HG02884 (cell line): ENCODE measurements around the gene EEF1A2.
"Not testable (repeated sequence)": the region's sequence is repeated elsewhere in the genome, so short reads cannot be mapped to it uniquely, and the experiment has no call there.

Experiments used
- ATAC-seq: cut with Tn5 transposase; IDR thresholded peaks from one replicate; pipeline ENCODE4 v1.9.1; 2021; ENCODE audit warnings: mild to moderate bottlenecking, moderate library complexity; ENCODE audit not compliant: unreplicated experiment

The EEF1A2 gene

GRCh38 chr20:63488315-63489251 lies 10.3 kb downstream of the EEF1A2 start:
- no peak for ATAC-seq

- ATAC-seq = no peak
Observed at GRCh38 chr20:63487781-63488241, 11.1 kb downstream of the EEF1A2 start.

- no peak for ATAC-seq
Observed at GRCh38 chr20:63487116-63487764, 11.6 kb downstream of the EEF1A2 start.

GRCh38 chr20:63486300-63486855 lies 12.5 kb downstream of the EEF1A2 start:
- no peak for ATAC-seq

- no peak for ATAC-seq
Observed at GRCh38 chr20:63484651-63485403, 14.1 kb downstream of the EEF1A2 start.

- ATAC-seq = no peak
Observed at GRCh38 chr20:63484236-63484635, 14.6 kb downstream of the EEF1A2 start.

- no peak for ATAC-seq
Observed at GRCh38 chr20:63483834-63484233, 15.0 kb downstream of the EEF1A2 start.

GRCh38 chr20:63482021-63482587 lies 16.8 kb downstream of the EEF1A2 start:
- ATAC-seq = no peak

- no peak for ATAC-seq
Observed at GRCh38 chr20:63481503-63481902, 17.4 kb downstream of the EEF1A2 start.

GRCh38 chr20:63479695-63480419 lies 19.0 kb downstream of the EEF1A2 start:
- ATAC-seq = not testable (repeated sequence)

GRCh38 chr20:63478346-63479302 lies 20.3 kb downstream of the EEF1A2 start:
- no peak for ATAC-seq

GRCh38 chr20:63477944-63478343 lies 20.9 kb downstream of the EEF1A2 start:
- no peak for ATAC-seq

GRCh38 chr20:63477061-63477616 lies 21.7 kb downstream of the EEF1A2 start:
- ATAC-seq = no peak

- ATAC-seq = no peak
Observed at GRCh38 chr20:63475209-63475608, 23.7 kb downstream of the EEF1A2 start.

GRCh38 chr20:63473555-63474449 lies 25.1 kb downstream of the EEF1A2 start:
- no peak for ATAC-seq

- no peak for ATAC-seq
Observed at GRCh38 chr20:63472862-63473390, 26.0 kb downstream of the EEF1A2 start.
